COLO668 (cell line): ENCODE measurements around the gene WDR87.
"Not testable (repeated sequence)": the region's sequence is repeated elsewhere in the genome, so short reads cannot be mapped to it uniquely, and the experiment has no call there.

Experiments used
- DNase-seq: peaks from one replicate; lab custom pipeline; 2025; ENCODE audit not compliant: unreplicated experiment; lab: John Stamatoyannopoulos, UW

Gene WDR87

GRCh38 chr19:37931881-37932655 lies 25.7 kb upstream of the WDR87 start:
- peak; percentile 94 for DNase-seq

- no peak for DNase-seq
Measured at GRCh38 chr19:37930416-37930815, 24.0 kb upstream of the WDR87 start.

- no peak for DNase-seq
Measured at GRCh38 chr19:37929355-37929923, 23.0 kb upstream of the WDR87 start.

GRCh38 chr19:37928527-37929286 lies 22.3 kb upstream of the WDR87 start:
- no peak for DNase-seq

- DNase-seq, result no peak
Measured at GRCh38 chr19:37926711-37927110, 20.3 kb upstream of the WDR87 start.

GRCh38 chr19:37926255-37926654 lies 19.9 kb upstream of the WDR87 start:
- DNase-seq, result no peak

GRCh38 chr19:37925212-37925611 lies 18.8 kb upstream of the WDR87 start:
- DNase-seq, result no peak

- not testable (repeated sequence) for DNase-seq
Measured at GRCh38 chr19:37924573-37924972, 18.2 kb upstream of the WDR87 start.

GRCh38 chr19:37920591-37921450 lies 14.4 kb upstream of the WDR87 start:
- DNase-seq, result peak; percentile 46

GRCh38 chr19:37914908-37915307 lies 8.5 kb upstream of the WDR87 start:
- peak; percentile 21 for DNase-seq

GRCh38 chr19:37909661-37910199 lies 3.3 kb upstream of the WDR87 start:
- DNase-seq, result no peak

GRCh38 chr19:37907735-37908455 lies 1.5 kb upstream of the WDR87 start:
- no peak for DNase-seq

GRCh38 chr19:37906869-37907734 lies 708 bp upstream of the WDR87 start, which contains the start of gene SIPA1L3:
SIPA1L3 (plus strand) TSS chr19:37907208; CDS start chr19:38081566, 174,358 bp downstream.
- peak; percentile 98 for DNase-seq

GRCh38 chr19:37903096-37903495 lies 3.3 kb downstream of the WDR87 start:
- no peak for DNase-seq

GRCh38 chr19:37902668-37903067 lies 3.7 kb downstream of the WDR87 start:
- peak; percentile 86 for DNase-seq

GRCh38 chr19:37899966-37900365 lies 6.4 kb downstream of the WDR87 start:
- DNase-seq, result no peak

- DNase-seq, result no peak
Measured at GRCh38 chr19:37899453-37899852, 6.9 kb downstream of the WDR87 start.

GRCh38 chr19:37896180-37896579 lies 10.2 kb downstream of the WDR87 start:
- no peak for DNase-seq
